ENCODE results near the gene COQ9. TPM values are rescaled to one million over a fixed set of nuclear protein-coding genes. Genes with fewer than 3 reads are reported as not detected.

The COQ9 gene
- total RNA-seq, 1 experiment from 2014 or later = 54.9 TPM

DNA sequence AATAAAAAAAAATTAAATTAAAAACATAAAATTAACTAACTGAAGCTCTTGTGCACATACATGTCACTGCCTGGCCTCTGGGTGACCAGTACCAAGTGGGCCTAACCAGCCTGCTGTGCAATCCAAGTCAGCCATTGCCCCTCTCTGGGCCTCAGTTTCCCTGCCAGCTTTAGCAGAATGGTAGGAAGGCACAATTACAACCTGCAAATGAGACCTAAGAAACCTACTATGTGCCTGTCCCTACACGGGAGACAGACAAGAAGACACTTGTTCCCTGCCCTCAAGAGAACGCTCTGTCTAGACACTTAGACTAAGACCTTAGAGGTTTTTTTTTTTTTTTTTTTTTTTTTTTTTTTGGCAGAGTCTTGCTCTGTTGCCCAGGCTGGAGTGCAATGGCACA is 1.8 kb upstream of the COQ9 start:
- Histone ChIP-seq H3K36me3 (peaks cover 12% of the 10 kb centered on the region), H3K27ac (no peak overlapping the region), H3K4me1 (no peaks in the 10 kb centered on the region), H3K27me3 (no peaks in the 10 kb centered on the region), H3K4me3 (no peak overlapping the region), H3K9me3 (replicated peaks) (no peaks in the 10 kb centered on the region; the same call in 1 of the 2 replicates)
- DNase-seq = no peak

GRCh38 chr16:57446531-57447185 is 621 bp upstream of the COQ9 start:
- H3K4me3 ChIP-seq = peak overlapping the region; percentile 92
- H3K9me3 ChIP-seq (replicated peaks) = no peaks in the 10 kb centered on the region
- DNase-seq = peak; percentile 45 to 56
- no peaks in the 10 kb centered on the region for H3K27me3 ChIP-seq
- H3K27ac ChIP-seq = peak overlapping the region; percentile 90
- H3K36me3 ChIP-seq = peaks cover 9% of the 10 kb centered on the region
- no peaks in the 10 kb centered on the region for H3K4me1 ChIP-seq

GRCh38 chr16:57452021-57452420 is 4.7 kb downstream of the COQ9 start:
- H3K4me1 ChIP-seq = no peaks in the 10 kb centered on the region
- H3K27ac ChIP-seq = no peak overlapping the region
- no peaks in the 10 kb centered on the region for H3K27me3 ChIP-seq
- H3K36me3 ChIP-seq = peaks cover 45% of the 10 kb centered on the region
- H3K9me3 ChIP-seq (replicated peaks) = no peaks in the 10 kb centered on the region
- H3K4me3 ChIP-seq = no peak overlapping the region
- DNase-seq = no peak

DNA sequence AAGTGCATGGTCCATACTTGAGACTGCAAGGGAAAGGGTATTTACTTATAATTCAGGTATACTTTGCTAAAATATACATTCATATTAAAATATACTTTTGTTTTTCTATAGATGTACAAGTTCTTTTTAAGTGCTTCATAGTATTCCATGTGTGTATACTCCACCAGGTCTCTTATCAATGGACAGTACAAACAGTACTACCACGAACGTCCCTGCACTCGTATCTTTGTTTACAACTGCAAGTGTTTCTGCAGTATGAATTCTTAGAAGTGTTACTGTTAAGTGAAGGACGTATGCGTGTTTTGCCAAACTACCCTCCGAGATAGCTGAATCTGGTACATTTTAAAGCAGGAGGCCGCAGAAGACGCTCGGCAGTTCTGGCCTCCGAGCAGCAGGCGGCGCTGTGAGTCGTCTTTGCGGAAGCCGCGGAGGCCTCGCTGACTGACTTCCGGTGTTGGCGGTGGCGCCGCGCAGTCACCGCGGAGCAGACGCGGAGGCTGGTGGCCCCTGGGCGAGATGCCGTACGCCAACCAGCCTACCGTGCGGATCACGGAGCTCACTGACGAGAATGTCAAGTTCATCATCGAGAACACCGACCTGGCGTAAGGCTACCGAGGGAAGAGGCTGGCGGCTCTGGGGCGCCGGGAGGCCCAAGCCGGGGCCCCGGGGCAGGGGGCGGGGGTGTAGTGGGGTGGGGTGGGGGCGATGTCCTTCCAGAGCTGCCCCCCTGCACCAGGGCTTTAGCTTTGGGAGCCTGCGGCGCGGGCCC is 15.1 kb downstream of the COQ9 start, which contains the start of gene POLR2C:
Gene POLR2C, plus strand, starts transcription at position 471 of the 769 bp plus-strand sequence. Its CDS starts 46 bp downstream, at position 517.
- H3K27ac ChIP-seq = peak within 1 kb of the TSS; percentile 27; the same call in 1 of the 2 replicates
- peaks cover 42% of the 10 kb centered on the region for H3K36me3 ChIP-seq
- peak; percentile 89 to 92 for DNase-seq

GRCh38 chr16:57462978-57463362 is 15.7 kb downstream of the COQ9 start:
- Histone ChIP-seq H3K36me3 (peaks cover 44% of the 10 kb centered on the region), H3K4me3 (peak overlapping the region; percentile 75), H3K27me3 (no peaks in the 10 kb centered on the region), H3K4me1 (no peaks in the 10 kb centered on the region), H3K9me3 (replicated peaks) (no peaks in the 10 kb centered on the region), H3K27ac (peak overlapping the region; percentile 27; the same call in 1 of the 2 replicates)
- DNase-seq = no peak

More for the DNA sequence above, 15.1 kb downstream of the COQ9 start, which contains the start of gene POLR2C:
- Histone ChIP-seq H3K4me3 (peak within 1 kb of the TSS; percentile 75), H3K9me3 (replicated peaks) (no peaks in the 10 kb centered on the region), H3K27me3 (no peaks in the 10 kb centered on the region), H3K4me1 (no peaks in the 10 kb centered on the region)

GRCh38 chr16:57464523-57464922 is 17.2 kb downstream of the COQ9 start:
- Histone ChIP-seq H3K27me3 (no peaks in the 10 kb centered on the region), H3K4me1 (no peaks in the 10 kb centered on the region), H3K36me3 (peaks cover 52% of the 10 kb centered on the region), H3K27ac (no peak overlapping the region), H3K9me3 (replicated peaks) (no peaks in the 10 kb centered on the region), H3K4me3 (no peak overlapping the region)
- DNase-seq = no peak

DNA sequence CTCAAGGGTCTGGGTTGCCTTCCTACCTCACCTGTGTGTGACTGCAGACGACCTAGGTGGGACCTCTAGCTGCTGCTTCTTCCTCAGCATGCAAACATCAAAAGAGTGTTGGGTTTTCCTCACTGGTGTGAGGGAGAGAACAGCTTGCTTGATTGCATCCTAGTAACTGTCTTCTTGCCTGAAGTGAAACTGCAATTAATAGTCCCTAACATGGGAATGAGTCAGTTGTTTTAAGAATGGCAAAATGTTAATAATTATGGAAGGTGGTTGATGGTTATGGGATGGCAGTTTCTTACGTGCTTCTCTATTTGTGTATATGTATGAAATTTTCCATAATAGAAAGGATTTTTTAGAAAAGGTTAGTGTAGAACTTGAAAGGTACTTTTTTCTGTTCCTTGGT is 21.1 kb downstream of the COQ9 start:
- DNase-seq = no peak
- Histone ChIP-seq H3K36me3 (peaks cover 75% of the 10 kb centered on the region), H3K4me3 (no peak overlapping the region), H3K27me3 (no peaks in the 10 kb centered on the region), H3K27ac (no peak overlapping the region), H3K9me3 (replicated peaks) (no peaks in the 10 kb centered on the region), H3K4me1 (no peaks in the 10 kb centered on the region)

DNA sequence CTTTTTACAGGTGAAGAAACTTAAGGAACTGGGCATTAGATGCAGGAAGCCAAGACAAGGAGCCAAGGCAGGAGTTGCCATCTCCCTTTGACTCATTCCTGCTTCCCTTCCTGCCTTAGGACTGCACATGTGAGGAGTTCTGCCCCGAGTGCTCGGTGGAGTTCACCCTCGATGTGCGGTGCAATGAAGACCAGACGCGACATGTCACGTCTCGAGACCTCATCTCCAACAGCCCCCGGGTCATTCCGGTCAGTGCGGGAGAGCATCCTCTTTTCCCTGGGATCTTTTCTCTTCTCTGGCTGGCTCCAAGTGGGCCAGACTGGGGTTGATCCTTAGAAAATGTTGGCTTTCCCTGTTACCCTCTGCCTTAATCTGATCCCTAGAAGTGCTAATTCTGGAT is 21.8 kb downstream of the COQ9 start:
- H3K36me3 ChIP-seq = peaks cover 74% of the 10 kb centered on the region
- no peaks in the 10 kb centered on the region for H3K27me3 ChIP-seq
- H3K27ac ChIP-seq = no peak overlapping the region
- DNase-seq = no peak
- no peaks in the 10 kb centered on the region for H3K4me1 ChIP-seq
- no peaks in the 10 kb centered on the region for H3K9me3 ChIP-seq (replicated peaks)
- no peak overlapping the region for H3K4me3 ChIP-seq

DNA sequence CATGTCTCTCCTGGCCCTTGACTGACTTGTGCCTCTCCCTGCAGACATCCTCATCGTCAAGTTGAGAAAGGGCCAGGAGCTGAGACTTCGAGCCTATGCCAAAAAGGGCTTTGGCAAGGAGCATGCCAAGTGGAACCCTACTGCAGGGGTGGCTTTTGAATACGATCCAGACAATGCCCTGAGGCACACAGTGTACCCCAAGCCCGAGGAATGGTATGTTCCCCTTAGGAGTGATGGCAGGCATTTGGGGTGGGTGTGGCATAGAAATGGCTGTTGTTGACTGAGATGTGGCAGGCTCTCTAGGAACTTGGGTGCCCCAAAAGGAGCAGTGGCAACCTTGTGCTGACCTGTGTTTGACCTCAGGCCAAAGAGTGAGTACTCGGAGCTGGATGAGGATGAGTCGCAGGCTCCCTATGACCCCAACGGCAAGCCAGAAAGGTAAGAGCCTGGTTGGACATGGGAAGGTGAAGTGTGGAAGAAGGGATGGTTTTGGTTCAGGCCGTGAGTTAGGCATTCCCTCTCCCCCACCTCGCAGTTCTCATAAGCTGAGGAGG is 22.7 kb downstream of the COQ9 start:
- H3K4me3 ChIP-seq = no peak overlapping the region
- H3K27me3 ChIP-seq = no peaks in the 10 kb centered on the region
- no peaks in the 10 kb centered on the region for H3K9me3 ChIP-seq (replicated peaks)
- no peaks in the 10 kb centered on the region for H3K4me1 ChIP-seq
- H3K36me3 ChIP-seq = peaks cover 68% of the 10 kb centered on the region
- DNase-seq = no peak
- no peak overlapping the region for H3K27ac ChIP-seq

GRCh38 chr16:57470711-57471110 is 23.4 kb downstream of the COQ9 start:
- Histone ChIP-seq H3K4me3 (no peak overlapping the region), H3K27ac (no peak overlapping the region), H3K36me3 (peaks cover 61% of the 10 kb centered on the region), H3K9me3 (replicated peaks) (no peaks in the 10 kb centered on the region), H3K4me1 (no peaks in the 10 kb centered on the region), H3K27me3 (no peaks in the 10 kb centered on the region)
- DNase-seq = no peak

- peaks cover 56% of the 10 kb centered on the region for H3K36me3 ChIP-seq
- H3K27ac ChIP-seq = no peak overlapping the region
- no peak for DNase-seq
- H3K27me3 ChIP-seq = no peaks in the 10 kb centered on the region
- H3K4me3 ChIP-seq = no peak overlapping the region
- H3K4me1 ChIP-seq = no peaks in the 10 kb centered on the region
- H3K9me3 ChIP-seq (replicated peaks) = no peaks in the 10 kb centered on the region
These were observed 23.9 kb downstream of the COQ9 start for GRCh38 chr16:57471209-57471608.

GRCh38 chr16:57471852-57472664 is 24.8 kb downstream of the COQ9 start:
- peaks cover 47% of the 10 kb centered on the region for H3K36me3 ChIP-seq
- no peak for DNase-seq
- H3K27me3 ChIP-seq = no peaks in the 10 kb centered on the region
- H3K9me3 ChIP-seq (replicated peaks) = no peaks in the 10 kb centered on the region
- H3K27ac ChIP-seq = no peak overlapping the region
- no peak overlapping the region for H3K4me3 ChIP-seq
- H3K4me1 ChIP-seq = no peaks in the 10 kb centered on the region

DNA sequence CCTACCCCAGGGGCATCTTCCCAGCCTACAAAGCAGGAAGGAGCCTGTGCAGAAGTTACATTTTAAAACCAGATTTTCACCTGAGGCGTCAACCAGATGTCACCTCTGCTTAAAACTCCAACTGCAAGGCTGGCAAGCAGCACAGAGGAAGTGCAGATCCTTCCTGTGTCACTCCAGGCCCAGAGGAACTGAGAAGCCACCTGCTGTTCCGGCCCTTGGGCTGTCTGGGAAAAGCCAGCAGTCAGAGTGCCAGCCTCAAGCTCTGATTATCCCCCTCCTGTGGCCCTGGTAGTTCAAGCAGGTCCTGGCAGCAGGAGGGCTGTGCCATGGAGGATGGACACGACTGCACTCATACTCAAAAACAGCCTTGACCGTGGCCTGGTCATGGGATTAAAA is 25.4 kb downstream of the COQ9 start:
- Histone ChIP-seq H3K27ac (no peak overlapping the region), H3K36me3 (peaks cover 41% of the 10 kb centered on the region)

GRCh38 chr16:57473176-57473840 is 26.0 kb downstream of the COQ9 start:
- DNase-seq = no peak
- Histone ChIP-seq H3K36me3 (peaks cover 35% of the 10 kb centered on the region), H3K27me3 (no peaks in the 10 kb centered on the region), H3K4me1 (no peaks in the 10 kb centered on the region), H3K4me3 (no peak overlapping the region), H3K9me3 (replicated peaks) (no peaks in the 10 kb centered on the region), H3K27ac (no peak overlapping the region)

More for the DNA sequence above, 25.4 kb downstream of the COQ9 start:
- Histone ChIP-seq H3K4me1 (no peaks in the 10 kb centered on the region), H3K4me3 (no peak overlapping the region), H3K9me3 (replicated peaks) (no peaks in the 10 kb centered on the region), H3K27me3 (no peaks in the 10 kb centered on the region)
- DNase-seq = no peak
